IMR-90 (cell line): ENCODE results near the gene DYSF. TPM values are rescaled to one million over a fixed set of nuclear protein-coding genes. Genes with fewer than 3 reads are reported as not detected.

ENCODE experiments used
- ATAC-seq: fragments of 200-7000 bp; cut with Tn5 transposase; 2 replicates; pipeline ENCODE4 v1.9.1; 2020; ENCODE audit warnings: low read depth, mild to moderate bottlenecking, moderate library complexity
- BruUV-seq: library from RNA; stranded (reverse); fragments of 400-500 nt; replicated peaks from 2 replicates; lab custom pipeline; 2021; lab: Mats Ljungman, UMichigan
- CTCF ChIA-PET: fragments of 300-600 bp; formaldehyde crosslinking; extraction: SDS; loops from one replicate; lab custom pipeline; 2021; ENCODE audit warnings: antibody characterized with exemption; lab: Yijun Ruan, JAX
- POLR2A ChIA-PET: fragments of 300-600 bp; sonication (Branson Sonifier 250); formaldehyde crosslinking; loops from one replicate; lab custom pipeline; 2022; ENCODE audit warnings: antibody characterized with exemption; ENCODE audit not compliant: unreplicated experiment; lab: Charles Lee
- DNase-seq: peaks from one replicate; pipeline ENCODE4 v3.0.0; 2013
- H2AFZ ChIP-seq: replicated peaks from 2 replicates; pipeline ENCODE3; 2013; ENCODE audit warnings: low read length, mild to moderate bottlenecking; ENCODE audit not compliant: poor library complexity
- H2AK5ac ChIP-seq: 2 replicates; pipeline ENCODE4 v1.6.1; 2013; ENCODE audit warnings: low read depth, low read length, inconsistent platforms
- H2AK9ac ChIP-seq: replicated peaks from 2 replicates; pipeline ENCODE3; 2013; ENCODE audit warnings: mild to moderate bottlenecking, low read depth, low read length, moderate library complexity; ENCODE audit not compliant: poor library complexity
- H2BK120ac ChIP-seq: 2 replicates; pipeline ENCODE4 v1.6.1; 2013; ENCODE audit warnings: low read depth, low read length, inconsistent platforms
- H2BK15ac ChIP-seq: 3 replicates; pipeline ENCODE4 v1.6.1; 2013; ENCODE audit warnings: low read depth, low read length, inconsistent platforms
- H2BK20ac ChIP-seq: 2 replicates; pipeline ENCODE4 v1.6.1; 2013; ENCODE audit warnings: low read depth, mild to moderate bottlenecking, inconsistent platforms, low read length, moderate library complexity
- H2BK5ac ChIP-seq: 2 replicates; pipeline ENCODE4 v1.6.1; 2013; ENCODE audit warnings: mild to moderate bottlenecking, low read depth, low read length, inconsistent platforms; ENCODE audit not compliant: poor library complexity, severe bottlenecking
- H3K14ac ChIP-seq: replicated peaks from 2 replicates; pipeline ENCODE4 v1.6.1; 2013; ENCODE audit warnings: low read depth, low read length, inconsistent platforms
- H3K18ac ChIP-seq: 2 replicates; pipeline ENCODE4 v1.6.1; 2013; ENCODE audit warnings: low read depth, low read length, control low read depth
- H3K23ac ChIP-seq: 2 replicates; pipeline ENCODE4 v1.6.1; 2013; ENCODE audit warnings: low read depth, low read length, inconsistent platforms
- H3K27ac ChIP-seq: 2 replicates; pipeline ENCODE4 v1.5.1; 2013; ENCODE audit warnings: mild to moderate bottlenecking, control low read depth, low read length; ENCODE audit not compliant: insufficient read depth
- H3K27me3 ChIP-seq: 2 replicates; pipeline ENCODE4 v1.6.1; 2013; ENCODE audit warnings: low read length; ENCODE audit not compliant: control insufficient read depth, insufficient read depth
- H3K36me3 ChIP-seq: 2 replicates; pipeline ENCODE4 v1.6.1; 2013; ENCODE audit warnings: low read length, mixed read lengths; ENCODE audit not compliant: control insufficient read depth, insufficient read depth
- H3K4ac ChIP-seq: 2 replicates; pipeline ENCODE4 v1.6.1; 2013; ENCODE audit warnings: low read depth, low read length, inconsistent platforms
- H3K4me1 ChIP-seq: 2 replicates; pipeline ENCODE4 v1.6.1; 2013; ENCODE audit warnings: low read length, mixed read lengths; ENCODE audit not compliant: control insufficient read depth, insufficient read depth
- H3K4me2 ChIP-seq: 2 replicates; pipeline ENCODE4 v1.6.1; 2013; ENCODE audit warnings: low read depth, mild to moderate bottlenecking, control low read depth, low read length, moderate library complexity
- H3K4me3 ChIP-seq: 2 replicates; pipeline ENCODE4 v1.5.1; 2013; ENCODE audit warnings: low read depth, mild to moderate bottlenecking, control low read depth, low read length, moderate library complexity; ENCODE audit not compliant: insufficient read depth
- H3K56ac ChIP-seq: 2 replicates; pipeline ENCODE4 v1.6.1; 2013; ENCODE audit warnings: low read length, inconsistent platforms; ENCODE audit not compliant: insufficient read depth; ENCODE audit errors: extremely low read depth
- H3K79me1 ChIP-seq, 2 experiments: 2 replicates each; pipeline ENCODE4 v1.6.1; 2013; ENCODE audit warnings: low read length in 2 of 2, inconsistent platforms in 1 of 2, low read depth in 1 of 2
- H3K9ac ChIP-seq: 2 replicates; pipeline ENCODE4 v1.6.1; 2013; ENCODE audit warnings: low read depth, low read length, control low read depth
- H3K9me1 ChIP-seq: 2 replicates; pipeline ENCODE4 v1.6.1; 2013; ENCODE audit warnings: low read length, inconsistent platforms; ENCODE audit not compliant: insufficient read depth
- H3K9me3 ChIP-seq: 2 replicates; pipeline ENCODE4 v1.6.1; 2013; ENCODE audit warnings: low read length; ENCODE audit not compliant: control insufficient read depth, insufficient read depth
- H4K20me1 ChIP-seq: 2 replicates; pipeline ENCODE4 v1.6.1; 2013; ENCODE audit warnings: low read length, inconsistent platforms; ENCODE audit not compliant: insufficient read depth
- H4K5ac ChIP-seq: 2 replicates; pipeline ENCODE4 v1.6.1; 2013; ENCODE audit warnings: mild to moderate bottlenecking, low read depth, low read length, control low read depth
- H4K8ac ChIP-seq, 2 experiments: 2 replicates each; pipeline ENCODE4 v1.6.1; 2013; ENCODE audit warnings: low read depth in 2 of 2, low read length in 2 of 2, control low read depth in 1 of 2, inconsistent platforms in 1 of 2
- H4K91ac ChIP-seq: 2 replicates; pipeline ENCODE4 v1.6.1; 2013; ENCODE audit warnings: low read depth, low read length, inconsistent platforms; ENCODE audit not compliant: insufficient read depth
- BHLHE40 ChIP-seq: fragments of 150-350 bp; IDR thresholded peaks from 2 replicates; pipeline ENCODE4 v1.6.1; 2016; ENCODE audit warnings: mild to moderate bottlenecking, low read depth, low read length
- CEBPB ChIP-seq: IDR thresholded peaks from 2 replicates; pipeline ENCODE4 v1.6.1; 2012; ENCODE audit warnings: low read depth, low read length, improper control_type of control experiment
- CHD1 ChIP-seq: IDR thresholded peaks from 2 replicates; pipeline ENCODE4 v1.6.1; 2012; ENCODE audit warnings: low read depth, low read length, improper control_type of control experiment
- FOS ChIP-seq: fragments of 150-350 bp; IDR thresholded peaks from 2 replicates; pipeline ENCODE4 v1.6.1; 2016; ENCODE audit warnings: low read depth, low read length
- MAFK ChIP-seq: IDR thresholded peaks from 2 replicates; pipeline ENCODE4 v1.6.1; 2012; ENCODE audit warnings: low read depth, low read length, improper control_type of control experiment
- MAZ ChIP-seq: IDR thresholded peaks from 2 replicates; pipeline ENCODE4 v1.6.1; 2012; ENCODE audit warnings: low read depth, mild to moderate bottlenecking, low read length, improper control_type of control experiment, moderate library complexity, borderline replicate concordance
- MXI1 ChIP-seq: IDR thresholded peaks from 2 replicates; pipeline ENCODE4 v1.6.1; 2012; ENCODE audit warnings: low read depth, mild to moderate bottlenecking, low read length, moderate library complexity, borderline replicate concordance
- NFE2L2 ChIP-seq: fragments of 150-350 bp; IDR thresholded peaks from 2 replicates; pipeline ENCODE4 v1.6.1; 2016; ENCODE audit warnings: low read depth, mild to moderate bottlenecking, low read length
- POLR2A ChIP-seq: IDR thresholded peaks from 2 replicates; pipeline ENCODE4 v1.6.1; 2012; ENCODE audit warnings: mild to moderate bottlenecking, low read depth, low read length
- RAD21 ChIP-seq: IDR thresholded peaks from 2 replicates; pipeline ENCODE4 v1.6.1; 2012; ENCODE audit warnings: low read length, improper control_type of control experiment
- RFX5 ChIP-seq: IDR thresholded peaks from 2 replicates; pipeline ENCODE4 v1.8.0; 2012; ENCODE audit warnings: low read depth, mild to moderate bottlenecking, low read length, moderate library complexity
- SMC3 ChIP-seq: fragments of 150-350 bp; IDR thresholded peaks from 2 replicates; pipeline ENCODE4 v1.6.1; 2016; ENCODE audit warnings: low read depth, mild to moderate bottlenecking, antibody characterized with exemption, low read length, moderate library complexity
- WGBS, 2 experiments: methylation state at CpG; one replicate each; pipeline versions ENCODE4 v1.1.5 to v1.1.7; 2013; ENCODE audit warnings: missing lambda C conversion rate in 2 of 2; ENCODE audit not compliant: insufficient read length in 1 of 2; ENCODE audit errors: extremely low coverage in 2 of 2; 5-methylcytosine and 5-hydroxymethylcytosine counted together
- dilution Hi-C: fragments of 300-500 bp; cut with HindIII; formaldehyde crosslinking; loops from one replicate; pipeline ENCODE4 v1.14.3; 2018; ENCODE audit warnings: low sequenced_read_pairs; ENCODE audit not compliant: unreplicated experiment
- in situ Hi-C: fragments of 300-500 bp; cut with MboI; formaldehyde crosslinking; loops from 3 replicates; pipeline ENCODE4 v1.14.3; 2019; ENCODE audit warnings: low sequenced_read_pairs, inconsistent platforms, mixed read lengths
- intact Hi-C: fragments of 100-400 bp; cut with micrococcal nuclease; formaldehyde crosslinking; loops from 2 replicates; pipeline ENCODE4 v1.10.0; 2022
- polyA plus RNA-seq, 3 experiments: library from polyadenylated mRNA; depleted of rRNA; stranded (reverse); fragments of >200 nt; gene quantifications; 2 replicates each; pipeline ENCODE4 v1.2.3, GENCODE V29; 2012; ENCODE audit warnings: low replicate concordance in 1 of 3
- total RNA-seq: library from RNA; depleted of rRNA; stranded (reverse); fragments of >200 nt; gene quantifications from 2 replicates; pipeline ENCODE4 v1.2.3, GENCODE V29; 2012
- TF ChIP-seq, protein P1 (sequence below): conservative IDR thresholded peaks from 2 replicates; pipeline ENCODE4 v1.5.1; 2012; ENCODE audit warnings: mild to moderate bottlenecking, low read depth, low read length, improper control_type of control experiment
- TF ChIP-seq, protein P2 (sequence below): fragments of 150-350 bp; IDR thresholded peaks from 2 replicates; pipeline ENCODE4 v1.6.1; 2017; ENCODE audit warnings: mild to moderate bottlenecking, antibody characterized with exemption, low read length, low read depth

Gene DYSF
- total and polyA plus RNA-seq, 2 of the 4 experiments (the other 2 are of a cell fraction) = 0.09 to 0.18 TPM

DNA sequence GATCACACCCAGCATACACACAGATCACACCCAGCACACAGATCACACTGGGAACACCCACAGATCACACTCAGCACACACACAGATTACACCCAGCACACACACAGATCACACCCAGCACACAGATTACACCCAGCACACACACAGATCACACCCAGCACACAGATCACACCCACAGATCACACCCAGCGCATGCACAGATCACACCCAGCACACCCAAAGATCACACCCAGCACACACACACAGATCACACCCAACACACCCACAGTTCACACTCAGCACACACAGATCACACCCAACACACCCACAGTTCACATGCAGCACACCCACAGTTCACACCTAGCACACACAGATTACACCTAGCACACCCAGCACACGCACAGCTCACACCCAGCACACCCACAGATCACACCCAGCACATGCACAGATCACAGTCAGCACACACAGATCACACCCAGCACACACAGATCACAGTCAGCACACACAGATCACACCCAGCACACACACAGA is 117.6 kb downstream of the DYSF start:
- Histone ChIP-seq H2BK15ac (no peak overlapping the region), H2AK9ac (no peak overlapping the region), H3K27ac (no peak overlapping the region), H3K9me1 (no peaks in the 10 kb centered on the region), H3K23ac (no peak overlapping the region), H3K56ac (no peak overlapping the region), H3K9me3 (no peaks in the 10 kb centered on the region), H3K79me1 (no peaks in the 10 kb centered on the region), H3K9ac (no peak overlapping the region), H3K18ac (no peak overlapping the region), H4K91ac (no peak overlapping the region), H3K4me3 (no peak overlapping the region), H2BK120ac (no peak overlapping the region), H3K4me2 (no peak overlapping the region), H4K5ac (no peak overlapping the region), H4K20me1 (no peaks in the 10 kb centered on the region; the same call in 1 of the 2 replicates), H3K14ac (no peak overlapping the region), H3K36me3 (no peaks in the 10 kb centered on the region), H2BK5ac (peak overlapping the region; percentile 50), H2AFZ (no peak overlapping the region), H2AK5ac (no peak overlapping the region), H4K8ac (no peak overlapping the region), H2BK20ac (no peak overlapping the region), H3K27me3 (peaks cover 2% of the 10 kb centered on the region; the same call in 1 of the 2 replicates), H3K4ac (no peak overlapping the region), H3K4me1 (no peaks in the 10 kb centered on the region)
- ATAC-seq (no peak), DNase-seq (no peak)
- in situ Hi-C loops (no loop called here), dilution Hi-C loops (no loop called here), intact Hi-C loops (no loop called here)
- BruUV-seq = no TSS peak
- POLR2A ChIA-PET = no interaction called here
- no peak for TF ChIP-seq BHLHE40
- TF ChIP-seq MAFK = no peak
- TF ChIP-seq, protein P1, sequence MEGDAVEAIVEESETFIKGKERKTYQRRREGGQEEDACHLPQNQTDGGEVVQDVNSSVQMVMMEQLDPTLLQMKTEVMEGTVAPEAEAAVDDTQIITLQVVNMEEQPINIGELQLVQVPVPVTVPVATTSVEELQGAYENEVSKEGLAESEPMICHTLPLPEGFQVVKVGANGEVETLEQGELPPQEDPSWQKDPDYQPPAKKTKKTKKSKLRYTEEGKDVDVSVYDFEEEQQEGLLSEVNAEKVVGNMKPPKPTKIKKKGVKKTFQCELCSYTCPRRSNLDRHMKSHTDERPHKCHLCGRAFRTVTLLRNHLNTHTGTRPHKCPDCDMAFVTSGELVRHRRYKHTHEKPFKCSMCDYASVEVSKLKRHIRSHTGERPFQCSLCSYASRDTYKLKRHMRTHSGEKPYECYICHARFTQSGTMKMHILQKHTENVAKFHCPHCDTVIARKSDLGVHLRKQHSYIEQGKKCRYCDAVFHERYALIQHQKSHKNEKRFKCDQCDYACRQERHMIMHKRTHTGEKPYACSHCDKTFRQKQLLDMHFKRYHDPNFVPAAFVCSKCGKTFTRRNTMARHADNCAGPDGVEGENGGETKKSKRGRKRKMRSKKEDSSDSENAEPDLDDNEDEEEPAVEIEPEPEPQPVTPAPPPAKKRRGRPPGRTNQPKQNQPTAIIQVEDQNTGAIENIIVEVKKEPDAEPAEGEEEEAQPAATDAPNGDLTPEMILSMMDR = no peak
- TF ChIP-seq RFX5 = no peak
- TF ChIP-seq CHD1 = no peak
- no peak for TF ChIP-seq FOS
- TF ChIP-seq RAD21 = no peak
- no peak for TF ChIP-seq POLR2A
- TF ChIP-seq, protein P2, sequence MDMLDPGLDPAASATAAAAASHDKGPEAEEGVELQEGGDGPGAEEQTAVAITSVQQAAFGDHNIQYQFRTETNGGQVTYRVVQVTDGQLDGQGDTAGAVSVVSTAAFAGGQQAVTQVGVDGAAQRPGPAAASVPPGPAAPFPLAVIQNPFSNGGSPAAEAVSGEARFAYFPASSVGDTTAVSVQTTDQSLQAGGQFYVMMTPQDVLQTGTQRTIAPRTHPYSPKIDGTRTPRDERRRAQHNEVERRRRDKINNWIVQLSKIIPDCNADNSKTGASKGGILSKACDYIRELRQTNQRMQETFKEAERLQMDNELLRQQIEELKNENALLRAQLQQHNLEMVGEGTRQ = no peak
- no peak for TF ChIP-seq NFE2L2
- no peak for TF ChIP-seq CEBPB
- TF ChIP-seq MAZ = no peak
- no peak for TF ChIP-seq MXI1
- no peak for TF ChIP-seq SMC3
- 81% methylated on average over 2 of the region's 2 CpGs; no CpG with 5 or more reads in 1 of the 2 experiments for WGBS, 2 experiments
- CTCF ChIA-PET = no interaction called here
